ENCODE data around the gene SH2D4B.
"Not testable (repeated sequence)": the region's sequence is repeated elsewhere in the genome, so short reads cannot be mapped to it uniquely, and the experiment has no call there.

DNA sequence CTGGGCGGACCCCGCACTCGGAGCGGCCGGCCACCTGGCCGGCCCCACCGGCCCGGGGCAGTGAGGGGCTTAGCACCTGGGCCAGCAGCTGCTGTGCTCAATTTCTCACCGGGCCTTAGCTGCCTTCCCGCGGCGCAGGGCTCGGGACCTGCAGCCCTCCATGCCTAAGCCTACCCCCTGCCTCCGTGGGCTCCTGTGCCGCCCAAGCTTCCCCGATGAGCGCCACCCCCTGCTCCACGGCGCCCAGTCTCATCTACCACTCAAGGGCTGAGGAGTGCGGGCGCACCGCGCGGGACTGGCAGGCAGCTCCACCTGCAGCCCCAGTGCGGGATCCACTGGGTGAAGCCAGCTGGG is 5.6 kb downstream of the SH2D4B start:
- TF ChIP-seq, protein P1, sequence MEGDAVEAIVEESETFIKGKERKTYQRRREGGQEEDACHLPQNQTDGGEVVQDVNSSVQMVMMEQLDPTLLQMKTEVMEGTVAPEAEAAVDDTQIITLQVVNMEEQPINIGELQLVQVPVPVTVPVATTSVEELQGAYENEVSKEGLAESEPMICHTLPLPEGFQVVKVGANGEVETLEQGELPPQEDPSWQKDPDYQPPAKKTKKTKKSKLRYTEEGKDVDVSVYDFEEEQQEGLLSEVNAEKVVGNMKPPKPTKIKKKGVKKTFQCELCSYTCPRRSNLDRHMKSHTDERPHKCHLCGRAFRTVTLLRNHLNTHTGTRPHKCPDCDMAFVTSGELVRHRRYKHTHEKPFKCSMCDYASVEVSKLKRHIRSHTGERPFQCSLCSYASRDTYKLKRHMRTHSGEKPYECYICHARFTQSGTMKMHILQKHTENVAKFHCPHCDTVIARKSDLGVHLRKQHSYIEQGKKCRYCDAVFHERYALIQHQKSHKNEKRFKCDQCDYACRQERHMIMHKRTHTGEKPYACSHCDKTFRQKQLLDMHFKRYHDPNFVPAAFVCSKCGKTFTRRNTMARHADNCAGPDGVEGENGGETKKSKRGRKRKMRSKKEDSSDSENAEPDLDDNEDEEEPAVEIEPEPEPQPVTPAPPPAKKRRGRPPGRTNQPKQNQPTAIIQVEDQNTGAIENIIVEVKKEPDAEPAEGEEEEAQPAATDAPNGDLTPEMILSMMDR (IDR thresholded peaks at IDR 0.05), result not testable (repeated sequence)
- not testable (repeated sequence) for TF ChIP-seq POLR2A (IDR thresholded peaks at IDR 0.05)

Data from esophagus squamous epithelium (tissue), 4 donors.